HG03469 (cell line): Measurements from ENCODE around the gene NUBPL.
"Not testable (repeated sequence)": the region's sequence is repeated elsewhere in the genome, so short reads cannot be mapped to it uniquely, and the experiment has no call there.

Experiments
- ATAC-seq: cut with Tn5 transposase; IDR thresholded peaks from one replicate; pipeline ENCODE4 v1.9.1; 2021; ENCODE audit warnings: mild to moderate bottlenecking, moderate library complexity, moderate number of reproducible peaks; ENCODE audit not compliant: unreplicated experiment

Gene NUBPL

GRCh38 chr14:31668348-31668747 lies 107.1 kb downstream of the NUBPL start:
- no peak for ATAC-seq

DNA sequence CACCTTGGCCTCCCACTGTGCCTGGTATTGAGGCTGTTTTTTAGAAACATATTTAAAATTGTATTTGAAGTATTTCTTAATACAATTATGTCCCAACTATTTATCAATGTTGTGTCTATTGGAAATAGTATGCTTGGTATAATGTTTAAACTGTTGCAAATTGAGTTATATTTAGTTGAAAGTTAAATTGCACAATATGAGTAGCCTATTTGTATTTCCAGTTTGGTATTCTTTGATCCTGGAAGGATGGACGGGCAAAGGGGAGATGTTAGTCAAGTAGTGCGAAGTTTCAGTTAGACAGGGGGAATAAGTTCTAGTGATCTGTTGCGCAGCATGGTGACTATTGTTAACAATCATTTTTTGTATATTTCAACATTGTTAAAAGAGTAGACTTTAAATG lies 111.5 kb downstream of the NUBPL start:
- ATAC-seq = no peak

DNA sequence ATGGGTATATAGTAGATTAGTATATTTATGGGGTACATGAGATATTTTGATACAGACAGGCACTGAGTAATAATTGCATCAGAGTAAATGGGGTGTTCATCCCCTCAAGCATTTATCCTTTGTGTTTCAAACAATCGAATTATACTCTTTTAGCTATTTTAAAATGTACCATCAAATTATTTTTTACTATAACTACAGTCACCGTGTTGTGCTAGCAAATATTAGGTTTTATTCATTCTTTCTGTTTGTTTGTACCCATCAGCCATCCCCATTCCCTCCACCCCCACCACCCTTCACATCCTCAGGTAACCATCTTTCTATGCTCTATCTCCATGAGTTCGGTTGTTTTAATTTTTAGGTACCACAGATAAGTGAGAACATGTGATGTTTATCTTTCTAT lies 115.8 kb downstream of the NUBPL start:
- ATAC-seq = no peak

DNA sequence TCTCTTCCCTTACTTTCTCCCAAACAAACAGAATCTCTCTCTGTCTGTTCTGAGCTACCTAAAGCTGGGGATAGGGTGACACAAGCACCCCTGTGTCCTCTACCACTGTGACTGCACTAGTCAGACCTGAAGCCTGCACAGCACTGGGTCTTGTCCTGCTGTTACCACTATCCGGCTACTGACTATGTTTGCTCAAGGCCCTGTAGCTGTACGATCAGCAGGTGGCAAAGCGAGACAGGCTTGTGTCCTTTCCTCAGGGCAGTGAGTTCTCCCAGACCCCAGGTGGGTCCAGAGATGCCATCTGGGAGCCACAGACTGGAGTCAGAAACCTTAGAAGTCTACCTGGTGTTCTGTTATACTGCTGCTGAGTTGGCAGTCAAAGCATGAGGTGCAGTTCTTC lies 116.4 kb downstream of the NUBPL start:
- no peak for ATAC-seq

DNA sequence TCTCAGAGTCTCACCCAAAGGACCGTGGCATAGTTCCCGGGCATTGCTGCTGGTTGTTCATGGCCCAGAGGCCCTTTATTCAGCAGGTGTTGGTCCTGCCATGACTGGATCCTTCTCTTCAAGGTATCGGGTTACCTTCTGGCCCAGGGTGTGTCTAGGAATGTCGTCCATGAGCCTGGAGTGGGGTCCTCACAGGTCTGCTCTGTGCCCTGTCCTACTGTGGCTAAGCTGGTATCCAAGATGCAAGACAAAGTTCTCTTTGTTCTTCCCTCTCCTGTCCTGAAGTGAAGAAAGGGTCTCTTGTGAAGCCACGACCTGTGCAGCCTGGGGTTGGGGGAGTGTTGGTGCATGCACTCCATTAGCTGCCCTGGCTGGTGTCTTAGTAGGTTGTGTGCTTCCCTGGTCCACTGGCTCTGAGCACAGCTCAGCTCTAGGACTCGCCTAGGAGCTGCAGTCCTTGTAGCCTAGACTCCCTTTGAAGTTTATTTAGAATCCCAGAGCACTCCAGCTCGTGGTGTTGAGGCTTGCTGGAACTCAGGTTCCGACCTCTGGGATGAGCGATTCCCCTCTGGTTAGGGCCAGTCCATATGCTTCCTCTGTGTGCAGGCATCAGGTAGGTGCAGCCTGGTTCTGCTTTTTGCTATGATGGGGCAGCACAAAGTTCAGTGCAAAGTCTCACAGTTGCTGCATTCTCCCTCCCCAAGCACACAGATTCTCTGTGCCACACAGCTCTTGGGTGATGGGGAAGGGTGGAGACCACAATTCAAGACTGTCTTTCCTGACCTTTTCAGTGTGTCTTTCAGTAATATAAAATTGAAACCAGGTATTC lies 117.4 kb downstream of the NUBPL start:
- no peak for ATAC-seq

- no peak for ATAC-seq
Measured at GRCh38 chr14:31682768-31683167, 121.6 kb downstream of the NUBPL start.

GRCh38 chr14:31687726-31688125 lies 126.5 kb downstream of the NUBPL start:
- ATAC-seq = no peak

GRCh38 chr14:31690056-31690455 lies 128.9 kb downstream of the NUBPL start:
- ATAC-seq = no peak

DNA sequence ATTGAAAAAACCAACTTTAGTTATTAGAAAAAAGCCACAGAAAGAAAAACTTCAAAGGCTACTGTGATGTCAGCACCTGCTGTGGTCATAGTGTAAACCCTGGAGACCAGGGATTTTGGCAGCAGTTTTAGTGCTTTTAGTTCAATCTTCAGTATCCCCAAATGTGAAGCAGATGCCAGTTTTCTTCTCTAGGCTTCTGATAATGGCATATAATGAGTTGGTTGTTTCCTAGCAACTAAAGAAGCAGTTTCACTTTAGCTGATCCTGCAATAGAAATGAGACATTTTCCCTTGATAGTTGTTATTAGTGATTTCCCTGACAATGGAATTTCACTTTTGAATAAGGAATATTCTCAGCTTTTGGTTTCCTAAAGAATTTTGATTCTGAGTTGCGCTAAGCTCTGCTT lies 131.2 kb downstream of the NUBPL start:
- ATAC-seq = no peak

- ATAC-seq = no peak
Measured at GRCh38 chr14:31696378-31696777, 135.2 kb downstream of the NUBPL start.

DNA sequence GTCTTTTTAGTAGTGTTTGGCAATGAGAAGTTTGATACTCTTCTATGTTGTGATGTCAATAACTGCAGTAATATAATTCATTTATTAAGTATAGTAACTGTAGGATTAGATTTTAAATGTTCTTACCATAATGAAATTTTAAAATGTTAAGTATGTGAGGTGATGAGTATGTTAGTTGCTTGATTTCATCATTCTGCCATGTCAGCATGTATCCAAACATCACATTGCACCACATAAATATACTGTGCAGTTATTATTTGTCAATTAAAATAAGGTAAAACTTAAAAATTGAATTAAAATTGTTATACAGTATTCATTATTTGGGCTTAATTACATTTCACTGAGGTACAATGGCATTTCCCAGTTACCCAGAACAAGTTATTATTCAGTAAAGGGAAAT lies 138.6 kb downstream of the NUBPL start:
- no peak for ATAC-seq

GRCh38 chr14:31700282-31701074 lies 139.3 kb downstream of the NUBPL start:
- ATAC-seq = no peak

GRCh38 chr14:31702130-31702529 lies 140.9 kb downstream of the NUBPL start:
- no peak for ATAC-seq

DNA sequence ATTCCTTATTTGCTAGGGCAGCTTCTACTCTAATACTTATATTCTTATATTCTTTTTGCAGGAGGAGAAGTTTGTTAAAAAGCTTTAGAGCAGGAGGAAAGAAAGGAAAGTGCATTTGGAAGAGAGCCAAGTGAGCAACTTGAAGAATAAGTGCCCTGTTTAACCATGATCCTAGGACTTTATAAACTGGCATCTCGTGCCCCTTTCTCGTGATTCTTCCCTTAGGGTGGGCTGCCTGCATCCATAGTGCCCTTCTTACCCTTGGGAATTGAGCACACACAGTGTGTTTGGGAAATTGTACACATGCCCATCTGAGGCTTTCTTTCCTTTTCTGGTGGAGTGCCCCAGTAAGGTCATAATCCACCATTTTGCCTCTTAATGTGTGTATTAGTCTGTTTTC lies 141.9 kb downstream of the NUBPL start:
- no peak for ATAC-seq

DNA sequence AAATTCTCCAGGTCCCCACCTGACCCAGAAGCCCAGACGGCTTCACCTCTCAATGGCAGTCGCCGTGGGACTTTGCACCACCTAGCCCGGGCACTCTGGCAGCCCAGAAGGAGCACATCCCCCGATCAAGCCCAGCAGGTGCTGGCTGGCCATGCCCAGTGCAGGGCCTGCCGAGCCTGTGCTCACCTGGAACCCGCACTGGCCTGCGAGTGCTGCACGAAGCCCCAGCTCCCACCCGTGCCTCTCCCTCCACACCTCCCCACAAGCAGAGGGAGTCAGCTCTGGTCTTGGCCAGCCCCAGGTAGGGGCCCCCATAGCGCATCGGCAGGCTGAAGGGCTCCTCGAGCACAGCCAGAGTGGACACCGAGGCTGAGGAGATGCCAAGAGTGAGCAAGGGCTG lies 144.5 kb downstream of the NUBPL start:
- ATAC-seq = no peak

DNA sequence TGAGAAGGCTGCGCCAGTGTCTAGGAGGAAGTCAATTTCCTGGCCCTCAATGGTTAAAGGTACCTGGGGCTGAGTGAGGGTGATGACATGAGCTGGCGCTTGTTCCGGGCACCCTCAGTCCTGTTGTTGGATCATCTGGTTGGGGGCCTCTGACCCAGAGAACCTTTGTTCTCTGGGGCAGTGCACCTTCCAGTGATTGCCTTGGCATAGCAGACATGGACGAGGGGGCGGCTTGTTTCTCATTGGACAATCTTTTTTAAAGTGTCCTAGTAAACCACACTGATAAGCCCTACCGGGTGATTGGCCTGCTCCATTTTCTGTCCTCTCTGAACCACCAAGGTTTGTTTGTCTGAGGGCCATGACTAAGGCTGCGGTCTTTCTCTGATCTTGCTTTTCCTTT lies 147.5 kb downstream of the NUBPL start:
- ATAC-seq = not testable (repeated sequence)

- ATAC-seq = no peak
Measured at GRCh38 chr14:31712244-31713127, 151.3 kb downstream of the NUBPL start.

DNA sequence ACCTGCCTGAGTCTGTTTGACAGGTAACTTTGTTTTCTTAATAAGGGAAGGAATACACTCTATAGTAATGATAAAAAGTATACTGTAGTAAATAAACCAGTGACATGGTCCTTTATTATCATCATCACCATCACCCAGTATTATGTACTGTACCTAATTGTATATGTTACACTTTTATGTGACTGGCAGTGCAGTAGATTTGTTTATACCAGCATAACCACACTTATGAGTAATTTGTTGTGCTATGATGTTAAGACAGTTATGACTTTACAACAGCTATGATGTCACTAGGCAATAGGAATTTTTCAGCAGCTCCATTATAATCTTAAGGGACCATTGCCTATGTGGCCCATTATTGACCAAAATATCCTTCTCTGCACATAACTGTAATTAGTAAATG lies 155.0 kb downstream of the NUBPL start:
- no peak for ATAC-seq

- no peak for ATAC-seq
Measured at GRCh38 chr14:31717294-31718085, 156.3 kb downstream of the NUBPL start.

DNA sequence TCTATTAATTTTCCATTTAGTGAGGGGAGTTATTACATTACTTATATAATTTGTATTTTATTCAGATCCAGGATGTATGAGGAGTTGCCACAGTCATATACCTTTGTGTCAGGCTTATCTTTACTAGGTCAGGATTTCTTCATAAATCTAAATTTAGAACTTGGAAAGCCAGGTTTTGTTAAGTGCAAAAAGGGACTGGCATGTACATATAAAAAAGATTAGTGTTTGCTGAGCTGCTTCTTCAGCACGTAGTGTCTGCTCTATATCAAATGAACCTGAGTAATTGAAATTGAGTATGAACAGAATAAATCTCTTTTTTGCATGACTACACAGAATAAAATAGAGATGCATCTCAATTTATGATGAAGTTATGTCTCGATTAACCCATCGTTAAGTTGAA lies 157.4 kb downstream of the NUBPL start:
- no peak for ATAC-seq
